Activated CD4-positive, alpha-beta T cell treated with anti-CD3 and anti-CD28 coated beads, Interleukin-2, amount 10 ng/mL, durations not matched to agents 24 days and 14 days (primary cell): ENCODE results near the gene CA7. TPM values are rescaled to one million over a fixed set of nuclear protein-coding genes. Genes with fewer than 3 reads are reported as not detected.
A peak's percentile ranks its signal among the peaks of the same experiment; 100 is the strongest.

ENCODE experiments used
- DNase-seq: peaks from one replicate; pipeline ENCODE4 v3.0.0; 2022
- H3K27ac Mint-ChIP-seq: one replicate; pipeline ENCODE4 v1.8.0; 2022; ENCODE audit warnings: mild to moderate bottlenecking, mixed read lengths
- H3K27me3 Mint-ChIP-seq: one replicate; pipeline ENCODE4 v1.8.0; 2022; ENCODE audit warnings: mixed read lengths
- H3K36me3 Mint-ChIP-seq: one replicate; pipeline ENCODE4 v1.8.0; 2022; ENCODE audit warnings: low read depth, mild to moderate bottlenecking, mixed read lengths
- H3K4me1 Mint-ChIP-seq: one replicate; pipeline ENCODE4 v1.8.0; 2021; ENCODE audit warnings: mixed read lengths
- H3K4me3 Mint-ChIP-seq: one replicate; pipeline ENCODE4 v1.8.0; 2022; ENCODE audit warnings: mild to moderate bottlenecking, moderate library complexity, mixed read lengths
- H3K9me3 Mint-ChIP-seq: one replicate; pipeline ENCODE4 v1.8.0; 2021; ENCODE audit warnings: mixed read lengths
- intact Hi-C: fragments of 100-400 bp; cut with micrococcal nuclease; formaldehyde crosslinking; loops from one replicate; pipeline ENCODE4 v1.15.1; 2023
- total RNA-seq: library from RNA; stranded (reverse); gene quantifications from 2 replicates; pipeline ENCODE4 v1.2.3, GENCODE V29; 2022

The CA7 gene
- total RNA-seq, 1 donor from 2014 or later: 0.56 TPM

DNA sequence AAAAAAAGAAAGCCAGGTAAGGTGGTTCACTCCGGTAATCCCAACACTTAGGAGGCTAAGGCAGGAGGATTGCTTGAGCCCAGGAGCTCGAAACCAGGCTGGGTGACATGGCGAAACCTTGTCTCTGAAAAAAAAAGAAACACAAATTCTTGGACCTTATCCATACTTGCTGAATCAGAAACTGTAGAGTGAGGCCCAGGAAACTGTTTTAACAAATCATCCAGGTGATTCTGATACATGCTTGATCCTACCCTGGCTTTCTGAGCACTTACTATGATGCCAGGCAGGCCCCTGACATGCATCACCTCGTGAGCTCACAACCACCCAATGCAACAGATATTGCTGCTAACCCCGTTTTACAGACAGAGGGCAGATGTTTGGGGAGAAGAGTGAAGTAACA is 9.5 kb upstream of the CA7 start:
- no peak overlapping the region for H3K27ac Mint-ChIP-seq
- peaks cover 7% of the 10 kb centered on the region for H3K4me1 Mint-ChIP-seq
- intact Hi-C loops: no loop called here
- H3K27me3 Mint-ChIP-seq: peaks cover 24% of the 10 kb centered on the region
- no peak for DNase-seq
- H3K4me3 Mint-ChIP-seq: no peak overlapping the region
- peaks cover 7% of the 10 kb centered on the region for H3K9me3 Mint-ChIP-seq
- H3K36me3 Mint-ChIP-seq: no peaks in the 10 kb centered on the region

GRCh38 chr16:66840883-66841282 is 3.3 kb upstream of the CA7 start:
- no peak for DNase-seq
- intact Hi-C loops: no loop called here
- H3K9me3 Mint-ChIP-seq: peaks cover 7% of the 10 kb centered on the region
- H3K4me3 Mint-ChIP-seq: no peak overlapping the region
- no peak overlapping the region for H3K27ac Mint-ChIP-seq
- H3K4me1 Mint-ChIP-seq: peaks cover 7% of the 10 kb centered on the region
- H3K27me3 Mint-ChIP-seq: peaks cover 59% of the 10 kb centered on the region
- H3K36me3 Mint-ChIP-seq: no peaks in the 10 kb centered on the region

GRCh38 chr16:66841366-66841765 is 2.8 kb upstream of the CA7 start:
- Mint-ChIP-seq H3K27ac (no peak overlapping the region), H3K4me1 (peaks cover 7% of the 10 kb centered on the region), H3K4me3 (no peak overlapping the region), H3K9me3 (peaks cover 7% of the 10 kb centered on the region), H3K36me3 (no peaks in the 10 kb centered on the region), H3K27me3 (peaks cover 64% of the 10 kb centered on the region)
- intact Hi-C loops: no loop called here
- no peak for DNase-seq

- Mint-ChIP-seq H3K36me3 (no peaks in the 10 kb centered on the region), H3K4me1 (peaks cover 11% of the 10 kb centered on the region), H3K27me3 (peaks cover 62% of the 10 kb centered on the region), H3K27ac (no peak overlapping the region), H3K9me3 (peaks cover 7% of the 10 kb centered on the region), H3K4me3 (no peak overlapping the region)
- intact Hi-C loops: no loop called here
- no peak for DNase-seq
These were observed 1.4 kb upstream of the CA7 start for GRCh38 chr16:66842765-66843164.

DNA sequence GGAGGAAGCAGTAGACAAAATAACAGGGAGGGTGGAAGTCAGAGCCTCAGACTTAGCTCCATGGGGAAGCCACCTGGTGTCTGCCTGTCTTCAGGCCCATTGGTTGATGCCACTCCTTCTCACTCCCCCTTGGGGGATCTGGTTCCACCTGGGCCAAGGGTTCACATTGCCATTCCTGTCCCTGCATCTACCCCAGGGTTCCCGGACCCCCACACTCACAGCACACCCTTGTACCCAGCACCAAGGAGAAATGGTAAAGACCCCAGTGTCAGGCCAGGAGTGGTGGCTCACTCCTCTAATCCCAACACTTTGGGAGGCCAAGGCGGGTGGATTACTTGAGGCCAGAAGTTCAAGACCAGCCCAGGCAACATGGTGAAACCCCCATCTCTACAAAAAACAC is 1.0 kb upstream of the CA7 start:
- Mint-ChIP-seq H3K9me3 (peaks cover 5% of the 10 kb centered on the region), H3K27ac (no peak overlapping the region), H3K4me3 (no peak overlapping the region), H3K4me1 (peaks cover 16% of the 10 kb centered on the region), H3K36me3 (no peaks in the 10 kb centered on the region), H3K27me3 (peaks cover 60% of the 10 kb centered on the region)
- intact Hi-C loops: no loop called here
- DNase-seq: peak; percentile 53

GRCh38 chr16:66844009-66844341 is 239 bp upstream of the CA7 start:
- peak overlapping the region; percentile 73 for H3K4me3 Mint-ChIP-seq
- H3K9me3 Mint-ChIP-seq: no peaks in the 10 kb centered on the region
- H3K36me3 Mint-ChIP-seq: no peaks in the 10 kb centered on the region
- intact Hi-C loops: no loop called here
- H3K27me3 Mint-ChIP-seq: peaks cover 52% of the 10 kb centered on the region
- no peak overlapping the region for H3K27ac Mint-ChIP-seq
- peaks cover 19% of the 10 kb centered on the region for H3K4me1 Mint-ChIP-seq
- no peak for DNase-seq

- peaks cover 19% of the 10 kb centered on the region for H3K4me1 Mint-ChIP-seq
- no peak overlapping the region for H3K27ac Mint-ChIP-seq
- no peaks in the 10 kb centered on the region for H3K36me3 Mint-ChIP-seq
- peaks cover 43% of the 10 kb centered on the region for H3K27me3 Mint-ChIP-seq
- intact Hi-C loops: no loop called here
- H3K9me3 Mint-ChIP-seq: no peaks in the 10 kb centered on the region
- DNase-seq: no peak
- H3K4me3 Mint-ChIP-seq: peak overlapping the region; percentile 61
These were observed 831 bp downstream of the CA7 start for GRCh38 chr16:66845080-66845410.

- H3K4me1 Mint-ChIP-seq: peaks cover 19% of the 10 kb centered on the region
- H3K27ac Mint-ChIP-seq: no peak overlapping the region
- peaks cover 40% of the 10 kb centered on the region for H3K27me3 Mint-ChIP-seq
- H3K36me3 Mint-ChIP-seq: no peaks in the 10 kb centered on the region
- H3K4me3 Mint-ChIP-seq: peak overlapping the region; percentile 61
- no peak for DNase-seq
- intact Hi-C loops: no loop called here
- H3K9me3 Mint-ChIP-seq: no peaks in the 10 kb centered on the region
These were observed 1.6 kb downstream of the CA7 start for GRCh38 chr16:66845791-66846221.

- peak overlapping the region; percentile 2 for H3K4me3 Mint-ChIP-seq
- H3K4me1 Mint-ChIP-seq: peaks cover 19% of the 10 kb centered on the region
- H3K27me3 Mint-ChIP-seq: peaks cover 38% of the 10 kb centered on the region
- no peaks in the 10 kb centered on the region for H3K36me3 Mint-ChIP-seq
- intact Hi-C loops: no loop called here
- no peak overlapping the region for H3K27ac Mint-ChIP-seq
- DNase-seq: no peak
- no peaks in the 10 kb centered on the region for H3K9me3 Mint-ChIP-seq
These were observed 2.1 kb downstream of the CA7 start for GRCh38 chr16:66846266-66846665.

- H3K27me3 Mint-ChIP-seq: peaks cover 35% of the 10 kb centered on the region
- no peak overlapping the region for H3K27ac Mint-ChIP-seq
- H3K4me1 Mint-ChIP-seq: peaks cover 19% of the 10 kb centered on the region
- no peaks in the 10 kb centered on the region for H3K9me3 Mint-ChIP-seq
- no peak for DNase-seq
- H3K36me3 Mint-ChIP-seq: no peaks in the 10 kb centered on the region
- intact Hi-C loops: no loop called here
- no peak overlapping the region for H3K4me3 Mint-ChIP-seq
These were observed 2.6 kb downstream of the CA7 start for GRCh38 chr16:66846831-66847230.

DNA sequence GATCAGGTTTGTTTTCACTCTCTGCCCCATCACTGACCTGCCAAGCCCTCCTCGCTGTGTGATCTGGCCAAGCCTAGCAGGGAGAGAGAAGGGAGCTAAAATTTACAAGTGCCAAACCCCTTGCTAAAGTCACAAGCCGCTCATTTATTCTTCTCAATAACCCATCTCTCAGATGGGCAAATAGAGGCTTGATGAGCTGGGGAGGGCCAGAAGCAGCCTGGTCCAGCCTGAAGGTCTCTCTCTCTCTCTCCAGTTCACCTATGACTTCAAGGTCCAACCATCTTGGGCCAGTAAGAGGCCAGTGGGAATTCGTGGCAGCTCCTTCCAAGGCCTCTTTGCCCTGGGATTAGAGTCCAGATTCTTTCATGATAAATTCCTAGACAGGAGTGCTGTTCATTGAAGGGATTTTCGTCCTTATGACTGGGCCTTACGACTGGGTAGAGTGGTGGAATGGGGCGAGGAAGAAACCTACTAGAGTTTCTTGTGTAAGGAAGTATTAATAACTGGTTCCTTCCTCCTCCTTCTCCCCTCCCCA is 3.4 kb downstream of the CA7 start:
- intact Hi-C loops: no loop called here
- H3K4me1 Mint-ChIP-seq: peaks cover 19% of the 10 kb centered on the region
- no peak overlapping the region for H3K4me3 Mint-ChIP-seq
- no peak for DNase-seq
- H3K27ac Mint-ChIP-seq: no peak overlapping the region
- no peaks in the 10 kb centered on the region for H3K9me3 Mint-ChIP-seq
- H3K27me3 Mint-ChIP-seq: peaks cover 32% of the 10 kb centered on the region
- H3K36me3 Mint-ChIP-seq: no peaks in the 10 kb centered on the region

DNA sequence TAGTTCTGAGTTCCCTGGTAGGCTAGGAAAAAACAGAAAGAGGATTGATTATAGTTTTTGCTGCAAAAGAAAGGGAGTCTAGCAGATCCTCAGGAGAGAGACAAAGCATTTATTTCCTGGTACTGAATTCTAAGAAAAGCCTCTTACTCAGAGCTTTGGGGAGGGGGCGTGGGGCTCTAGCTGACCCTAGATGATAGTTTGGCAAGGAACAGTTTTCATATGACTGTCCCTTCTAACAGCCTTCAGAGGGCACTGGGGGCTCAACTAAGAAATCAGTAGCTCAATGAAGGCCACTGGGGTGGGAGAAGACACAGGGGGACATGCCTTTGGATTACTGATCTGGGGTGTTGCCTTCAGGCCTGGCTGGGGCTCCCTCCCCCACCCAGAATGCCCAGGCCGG is 4.0 kb downstream of the CA7 start:
- intact Hi-C loops: no loop called here
- no peak overlapping the region for H3K4me3 Mint-ChIP-seq
- no peaks in the 10 kb centered on the region for H3K36me3 Mint-ChIP-seq
- H3K9me3 Mint-ChIP-seq: no peaks in the 10 kb centered on the region
- DNase-seq: no peak
- peaks cover 26% of the 10 kb centered on the region for H3K27me3 Mint-ChIP-seq
- H3K4me1 Mint-ChIP-seq: peaks cover 19% of the 10 kb centered on the region
- H3K27ac Mint-ChIP-seq: peak overlapping the region; percentile 35

- H3K4me1 Mint-ChIP-seq: peaks cover 17% of the 10 kb centered on the region
- no peak overlapping the region for H3K4me3 Mint-ChIP-seq
- no peaks in the 10 kb centered on the region for H3K9me3 Mint-ChIP-seq
- intact Hi-C loops: no loop called here
- H3K27ac Mint-ChIP-seq: no peak overlapping the region
- H3K27me3 Mint-ChIP-seq: peaks cover 18% of the 10 kb centered on the region
- no peaks in the 10 kb centered on the region for H3K36me3 Mint-ChIP-seq
- DNase-seq: no peak
These were observed 4.8 kb downstream of the CA7 start for GRCh38 chr16:66849021-66849420.

DNA sequence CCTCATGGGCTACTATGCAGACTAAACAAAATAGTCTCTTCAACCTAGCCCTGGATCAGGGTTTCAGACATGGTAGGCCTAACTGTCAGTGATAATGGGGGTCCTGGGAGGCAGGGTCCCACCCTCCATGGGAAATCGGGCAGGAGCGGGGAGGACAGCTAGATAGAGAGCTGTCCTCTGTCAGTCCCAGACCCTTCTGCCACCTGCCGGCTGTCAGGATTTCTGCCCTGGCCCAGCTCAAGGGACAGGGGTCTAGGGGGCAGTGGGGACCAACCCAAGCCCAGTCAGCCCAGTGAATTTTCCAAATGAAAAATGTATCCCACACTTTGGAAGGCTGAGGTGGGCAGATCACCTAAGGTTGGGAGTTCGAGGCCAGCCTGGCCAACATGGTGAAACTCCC is 5.3 kb downstream of the CA7 start:
- DNase-seq: no peak
- Mint-ChIP-seq H3K27ac (no peak overlapping the region), H3K4me3 (no peak overlapping the region), H3K4me1 (peaks cover 17% of the 10 kb centered on the region), H3K9me3 (no peaks in the 10 kb centered on the region), H3K36me3 (no peaks in the 10 kb centered on the region), H3K27me3 (peaks cover 19% of the 10 kb centered on the region)
- intact Hi-C loops: no loop called here

- intact Hi-C loops: no loop called here
- Mint-ChIP-seq H3K4me1 (peaks cover 14% of the 10 kb centered on the region), H3K27me3 (peaks cover 14% of the 10 kb centered on the region), H3K9me3 (no peaks in the 10 kb centered on the region), H3K27ac (no peak overlapping the region), H3K4me3 (no peak overlapping the region), H3K36me3 (no peaks in the 10 kb centered on the region)
- no peak for DNase-seq
These were observed 6.1 kb downstream of the CA7 start for GRCh38 chr16:66850115-66850815.
